Keratinocyte (primary cell): ENCODE results near the gene BCL2L1. TPM values are rescaled to one million over a fixed set of nuclear protein-coding genes. Genes with fewer than 3 reads are reported as not detected.

Experiments
- DNase-seq: peaks from one replicate; pipeline ENCODE4 v3.0.0-alpha.2; 2011; ENCODE audit warnings: low read depth, missing footprints, low spot score
- FAIRE-seq: peaks from 2 replicates; lab custom pipeline; 2011; peaks lifted over from hg19 to GRCh38; lab: Jason Lieb, UNC
- H2AFZ ChIP-seq: 2 replicates; pipeline ENCODE4 v1.6.0; 2012; ENCODE audit warnings: low read length, control low read depth, inconsistent platforms; ENCODE audit not compliant: control insufficient read depth
- H3K27ac ChIP-seq: 2 replicates; pipeline ENCODE4 v1.5.1; 2011; ENCODE audit warnings: low read length; ENCODE audit not compliant: control insufficient read depth, insufficient read depth
- H3K27me3 ChIP-seq: 3 replicates; pipeline ENCODE4 v1.6.0; 2011; ENCODE audit warnings: low read length; ENCODE audit not compliant: control insufficient read depth, insufficient read depth; ENCODE audit errors: extremely low read depth
- H3K36me3 ChIP-seq, 2 experiments: 2 replicates in 1 of 2; 3 replicates in 1 of 2; pipeline ENCODE4 v1.5.1; 2011; ENCODE audit warnings: low read length in 2 of 2, mild to moderate bottlenecking in 1 of 2; ENCODE audit not compliant: control insufficient read depth in 2 of 2, insufficient read depth in 2 of 2; ENCODE audit errors: extremely low read depth in 1 of 2
- H3K4me1 ChIP-seq: 3 replicates; pipeline ENCODE4 v1.5.1; 2011; ENCODE audit warnings: low read length; ENCODE audit not compliant: control insufficient read depth, insufficient read depth; ENCODE audit errors: extremely low read depth
- H3K4me2 ChIP-seq: 3 replicates; pipeline ENCODE4 v1.6.0; 2011; ENCODE audit warnings: low read depth, low read length; ENCODE audit not compliant: control insufficient read depth, insufficient read depth; ENCODE audit errors: extremely low read depth
- H3K4me3 ChIP-seq, 3 experiments: fragments of 200-600 bp in 1 of 3; sonication (generic) in 1 of 3; 2 replicates in 2 of 3; 3 replicates in 1 of 3; pipeline ENCODE4 v1.5.1; 2011 to 2016; ENCODE audit warnings: low read length in 3 of 3, mild to moderate bottlenecking in 3 of 3, control low read depth in 2 of 3, inconsistent platforms in 1 of 3, low read depth in 1 of 3, mixed read lengths in 1 of 3, mixed run types in 1 of 3, moderate library complexity in 1 of 3; ENCODE audit not compliant: control insufficient read depth in 2 of 3, insufficient read depth in 2 of 3; ENCODE audit errors: extremely low read depth in 1 of 3
- H3K79me2 ChIP-seq: 2 replicates; pipeline ENCODE4 v1.6.0; 2012; ENCODE audit warnings: low read length; ENCODE audit not compliant: control insufficient read depth, insufficient read depth
- H3K9ac ChIP-seq: 3 replicates; pipeline ENCODE4 v1.6.0; 2011; ENCODE audit warnings: low read length; ENCODE audit not compliant: control insufficient read depth, insufficient read depth; ENCODE audit errors: extremely low read depth
- H3K9me1 ChIP-seq: 3 replicates; pipeline ENCODE4 v1.6.0; 2011; ENCODE audit warnings: low read length; ENCODE audit not compliant: control insufficient read depth, insufficient read depth; ENCODE audit errors: extremely low read depth
- H3K9me3 ChIP-seq: 2 replicates; pipeline ENCODE4 v1.5.1; 2012; ENCODE audit warnings: low read depth, low read length; ENCODE audit not compliant: control insufficient read depth
- H4K20me1 ChIP-seq: 3 replicates; pipeline ENCODE4 v1.6.0; 2011; ENCODE audit warnings: low read length; ENCODE audit not compliant: control insufficient read depth, insufficient read depth; ENCODE audit errors: extremely low read depth
- CTCF ChIP-seq, 3 experiments: IDR thresholded peaks in 1 of 3; conservative IDR thresholded peaks in 1 of 3; optimal IDR thresholded peaks in 1 of 3; 2 replicates in 2 of 3; 3 replicates in 1 of 3; pipeline versions ENCODE3 to v1.5.1; 2011; ENCODE audit warnings: low read length in 3 of 3, mild to moderate bottlenecking in 3 of 3, moderate library complexity in 2 of 3, control low read depth in 1 of 3, inconsistent platforms in 1 of 3; ENCODE audit not compliant: insufficient read depth in 2 of 3; ENCODE audit errors: extremely low read depth in 1 of 3
- EZH2 ChIP-seq: IDR thresholded peaks from one replicate; pipeline ENCODE4 v1.6.1; 2012; ENCODE audit warnings: inconsistent platforms, mild to moderate bottlenecking, low read length, moderate library complexity
- dilution Hi-C: fragments of 300-500 bp; cut with MboI; formaldehyde crosslinking; loops from one replicate; pipeline ENCODE4 v1.7.0; 2020; ENCODE audit warnings: low sequenced_read_pairs; ENCODE audit not compliant: extremely low pct_ligation_motif_present
- polyA plus RNA-seq, 5 experiments: library from polyadenylated mRNA; depleted of rRNA in 3 of 5; stranded (reverse) in 3 of 5; stranded (forward) in 1 of 5; unstranded in 1 of 5; fragments of >200 nt; gene quantifications; 1 replicate in 1 of 5; 2 replicates in 3 of 5; 3 replicates in 1 of 5; pipeline versions ENCODE4 v1.2.1 to v1.2.3, GENCODE V29; 2011 to 2012; ENCODE audit warnings: missing spikeins in 2 of 5, low read depth in 1 of 5, low replicate concordance in 1 of 5

The BCL2L1 gene
- polyA plus RNA-seq, 1 donor (not counting 4 experiments of a cell fraction or from before 2014, with no cell fraction given): 109 TPM

GRCh38 chr20:31693987-31694661 lies 28.5 kb downstream of the BCL2L1 start:
- Histone ChIP-seq H3K9me1 (peaks cover 2% of the 10 kb centered on the region), H3K9ac (no peak overlapping the region), H3K36me3 (peaks cover 13 to 33% of the 10 kb centered on the region in 2 experiments), H3K27me3 (no peaks in the 10 kb centered on the region), H3K27ac (no peak overlapping the region), H2AFZ (no peak overlapping the region), H3K9me3 (no peaks in the 10 kb centered on the region), H3K4me3 (no peak overlapping the region), H4K20me1 (no peaks in the 10 kb centered on the region), H3K4me1 (peaks cover 35% of the 10 kb centered on the region), H3K4me2 (no peak overlapping the region), H3K79me2 (peaks cover 91% of the 10 kb centered on the region)
- TF ChIP-seq EZH2 (no peak), CTCF (optimal IDR thresholded peaks at IDR 0.05 in 1 of 3, IDR thresholded peaks at IDR 0.05 in 1 of 3, conservative IDR thresholded peaks at IDR 0.05 in 1 of 3; ENCODE audit: extremely low read depth in 1 of 3, insufficient read depth in 2 of 3, low read length in 3 of 3) (no peak)
- dilution Hi-C loops: no loop called here
- FAIRE-seq: no peak
- DNase-seq: no peak

- Histone ChIP-seq H3K9me3 (no peaks in the 10 kb centered on the region), H3K27ac (no peak overlapping the region), H3K4me3 (no peak overlapping the region), H3K36me3 (peaks cover 12 to 34% of the 10 kb centered on the region in 2 experiments), H2AFZ (no peak overlapping the region), H3K4me1 (peaks cover 28% of the 10 kb centered on the region), H3K4me2 (no peak overlapping the region), H3K9me1 (peaks cover 2% of the 10 kb centered on the region), H3K79me2 (peaks cover 91% of the 10 kb centered on the region), H3K9ac (no peak overlapping the region), H4K20me1 (no peaks in the 10 kb centered on the region), H3K27me3 (no peaks in the 10 kb centered on the region)
- DNase-seq (no peak), FAIRE-seq (no peak)
- dilution Hi-C loops: no loop called here
- no peak for TF ChIP-seq CTCF (optimal IDR thresholded peaks at IDR 0.05 in 1 of 3, IDR thresholded peaks at IDR 0.05 in 1 of 3, conservative IDR thresholded peaks at IDR 0.05 in 1 of 3; ENCODE audit: extremely low read depth in 1 of 3, insufficient read depth in 2 of 3, low read length in 3 of 3)
- no peak for TF ChIP-seq EZH2
Measured at GRCh38 chr20:31693402-31693801, 29.3 kb downstream of the BCL2L1 start.
